Smooth muscle cell of the pulmonary artery (primary cell): ENCODE results near the gene BACH1. TPM values are rescaled to one million over a fixed set of nuclear protein-coding genes. Genes with fewer than 3 reads are reported as not detected.

Source experiments
- total RNA-seq: library from RNA; depleted of rRNA; stranded (reverse); fragments of >200 nt; gene quantifications from 2 replicates; pipeline ENCODE4 v1.2.3, GENCODE V29; 2014

The BACH1 gene
- total RNA-seq, result 75.2 and 159 TPM in 2 replicates

DNA sequence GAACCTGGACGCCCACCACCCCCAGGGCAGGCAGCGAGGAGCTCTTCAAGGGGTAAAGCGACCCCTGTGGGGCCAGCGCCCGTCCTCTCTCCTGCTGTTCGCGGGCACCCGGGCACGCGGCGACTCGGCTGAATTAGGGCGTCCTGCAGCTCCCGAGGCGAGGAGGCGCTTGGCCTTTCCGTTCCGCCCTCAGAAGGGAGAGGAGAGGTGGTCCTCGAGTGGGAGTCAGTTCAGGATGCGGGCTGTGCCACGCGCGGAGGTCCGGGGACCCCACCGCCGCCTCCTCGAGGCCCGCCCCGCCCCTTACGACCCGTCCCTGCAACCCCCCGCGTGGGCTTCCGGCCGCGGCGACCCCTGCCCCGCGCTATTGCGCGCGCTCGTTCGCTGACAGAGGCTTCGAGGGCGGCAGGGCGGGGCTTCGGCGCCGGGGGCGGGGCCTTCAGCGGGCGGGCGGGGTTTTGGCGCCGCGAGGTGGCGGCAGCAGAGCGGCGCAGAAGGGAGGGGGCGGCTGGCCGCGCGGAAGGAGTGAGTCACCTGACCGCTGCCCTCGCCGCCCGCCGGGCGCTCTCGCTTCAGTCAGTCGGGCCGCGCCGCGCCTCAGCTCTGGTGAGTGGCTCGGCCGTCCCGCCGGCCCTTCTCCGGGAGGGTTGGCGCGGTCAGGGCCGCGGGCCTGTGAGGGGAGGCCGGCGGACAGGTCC, at the start of gene BACH1:
TSS of gene BACH1 (plus strand) at position 575 of the 698 bp plus-strand sequence. CDS start 22,359 bp downstream, outside the sequence.

Other genes starting within 250 kb of the BACH1 start
- gene CCT8, start 225.3 kb upstream of the BACH1 start, total RNA-seq, result 150 and 173 TPM in 2 replicates
- gene MAP3K7CL, start 168.3 kb upstream of the BACH1 start, total RNA-seq, result 17.3 and 43.7 TPM in 2 replicates